Endodermal cell (in vitro differentiated cells): ENCODE results near the gene IL1R1. TPM values are rescaled to one million over a fixed set of nuclear protein-coding genes. Genes with fewer than 3 reads are reported as not detected.

Experiments
- DNase-seq: peaks from one replicate; pipeline ENCODE4 v3.0.0-alpha.2; 2017
- H3K27ac ChIP-seq: 2 replicates; pipeline ENCODE4 v1.5.1; 2013; ENCODE audit warnings: mild to moderate bottlenecking, low read depth, low read length, moderate library complexity
- H3K27me3 ChIP-seq: 2 replicates; pipeline ENCODE4 v1.6.1; 2013; ENCODE audit warnings: mild to moderate bottlenecking, low read length, moderate library complexity; ENCODE audit not compliant: insufficient read depth, control insufficient read depth, poor library complexity, severe bottlenecking
- H3K36me3 ChIP-seq: 2 replicates; pipeline ENCODE4 v1.7.0; 2013; ENCODE audit warnings: mild to moderate bottlenecking, low read length, moderate library complexity; ENCODE audit not compliant: control insufficient read depth, insufficient read depth
- H3K4me1 ChIP-seq: one replicate; pipeline ENCODE4 v1.7.0; 2013; ENCODE audit warnings: low read length; ENCODE audit not compliant: control insufficient read depth, insufficient read depth
- H3K4me3 ChIP-seq: 2 replicates; pipeline ENCODE4 v1.5.1; 2013; ENCODE audit warnings: mild to moderate bottlenecking, low read length, moderate library complexity
- H3K9ac ChIP-seq: 2 replicates; pipeline ENCODE4 v1.6.1; 2013; ENCODE audit warnings: mild to moderate bottlenecking, low read length, moderate library complexity; ENCODE audit not compliant: poor library complexity, severe bottlenecking; ENCODE audit errors: extremely low read depth
- H3K9me3 ChIP-seq: 2 replicates; pipeline ENCODE4 v1.6.1; 2013; ENCODE audit warnings: mild to moderate bottlenecking, low read length, moderate library complexity; ENCODE audit not compliant: control insufficient read depth
- H3K27ac Mint-ChIP-seq: 2 replicates; pipeline ENCODE4 v1.8.0; 2020; ENCODE audit warnings: mixed read lengths
- H3K27me3 Mint-ChIP-seq: 2 replicates; pipeline ENCODE4 v1.8.0; 2021; ENCODE audit warnings: mild to moderate bottlenecking, mixed read lengths; ENCODE audit not compliant: insufficient read depth
- H3K36me3 Mint-ChIP-seq: 2 replicates; pipeline ENCODE4 v1.8.0; 2020; ENCODE audit warnings: low read depth, mixed read lengths
- H3K4me1 Mint-ChIP-seq: 2 replicates; pipeline ENCODE4 v1.8.0; 2020; ENCODE audit warnings: mixed read lengths
- H3K4me3 Mint-ChIP-seq: 2 replicates; pipeline ENCODE4 v1.8.0; 2020; ENCODE audit warnings: mild to moderate bottlenecking, moderate library complexity, mixed read lengths
- H3K9me3 Mint-ChIP-seq: 2 replicates; pipeline ENCODE4 v1.8.0; 2020; ENCODE audit warnings: mild to moderate bottlenecking, mixed read lengths
- WGBS, 2 experiments: methylation state at CpG; one replicate each; pipeline versions ENCODE4 v1.1.5 to v1.1.7; 2013; ENCODE audit warnings: missing lambda C conversion rate in 2 of 2, mixed read lengths in 1 of 2; ENCODE audit not compliant: insufficient coverage in 1 of 2, insufficient read length in 1 of 2; 5-methylcytosine and 5-hydroxymethylcytosine counted together
- total RNA-seq, 2 donors: library from RNA; stranded (reverse); fragmentation: NEBNext Ultra II Directional in 1 of 2; extraction: Animal tissue kit (Norgen Biotek cat#: 25700) in 1 of 2; gene quantifications; 2 replicates in 1 of 2; 3 replicates in 1 of 2; pipeline ENCODE4 v1.2.1, GENCODE V29; 2021
- TF ChIP-seq, protein P1 (sequence below): fragments of 200-600 bp; sonication (generic); conservative IDR thresholded peaks from 2 replicates; pipeline ENCODE4 v1.5.0; 2021; ENCODE audit warnings: antibody characterized with exemption, mild to moderate bottlenecking

The IL1R1 gene
- total RNA-seq, 2 donors from 2014 or later: 3.0 to 4.1 TPM

DNA sequence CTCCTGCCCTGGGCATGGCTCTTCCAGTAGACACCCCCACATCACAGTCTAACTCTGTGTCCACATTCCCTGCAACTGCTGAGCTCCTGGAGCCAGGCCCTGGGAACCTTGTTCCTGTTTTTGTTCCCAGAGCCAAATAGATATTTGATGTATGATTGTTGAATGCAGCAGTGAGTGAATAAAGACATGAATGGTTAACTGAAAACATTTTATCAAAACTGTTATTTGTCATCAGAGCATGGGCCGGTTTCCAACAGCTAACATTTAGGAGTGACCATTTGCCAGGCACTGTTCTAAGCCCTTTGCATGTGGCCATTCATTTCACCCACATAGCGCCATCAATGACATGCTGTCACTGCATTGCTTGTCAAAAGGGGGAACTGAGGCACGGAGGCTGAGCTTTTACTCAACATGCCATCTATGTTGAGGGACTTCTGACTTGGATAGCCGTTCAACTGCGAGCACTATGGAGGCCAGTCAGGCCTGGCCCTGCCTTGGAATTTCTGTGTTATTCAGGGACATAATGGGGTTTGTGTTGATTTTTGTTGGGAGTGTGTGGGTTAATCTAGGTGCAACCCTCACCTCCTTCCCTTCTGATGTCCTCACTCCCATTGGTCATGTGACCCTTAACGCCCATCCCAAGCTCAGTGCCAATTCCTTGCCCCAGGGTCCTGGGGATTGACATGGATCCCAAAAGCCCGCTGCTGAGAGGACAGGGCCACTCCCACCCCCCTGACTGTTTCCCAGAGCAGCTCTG lies 12.6 kb downstream of the IL1R1 start:
- DNase-seq: no peak
- Histone ChIP-seq H3K9ac (no peak overlapping the region), H3K4me3 (no peak overlapping the region), H3K9me3 (no peaks in the 10 kb centered on the region), H3K27ac (no peak overlapping the region), H3K27me3 (no peaks in the 10 kb centered on the region), H3K4me1 (no peaks in the 10 kb centered on the region), H3K36me3 (no peaks in the 10 kb centered on the region)
- no peaks in the 10 kb centered on the region for H3K9me3 Mint-ChIP-seq
- TF ChIP-seq, protein P1, sequence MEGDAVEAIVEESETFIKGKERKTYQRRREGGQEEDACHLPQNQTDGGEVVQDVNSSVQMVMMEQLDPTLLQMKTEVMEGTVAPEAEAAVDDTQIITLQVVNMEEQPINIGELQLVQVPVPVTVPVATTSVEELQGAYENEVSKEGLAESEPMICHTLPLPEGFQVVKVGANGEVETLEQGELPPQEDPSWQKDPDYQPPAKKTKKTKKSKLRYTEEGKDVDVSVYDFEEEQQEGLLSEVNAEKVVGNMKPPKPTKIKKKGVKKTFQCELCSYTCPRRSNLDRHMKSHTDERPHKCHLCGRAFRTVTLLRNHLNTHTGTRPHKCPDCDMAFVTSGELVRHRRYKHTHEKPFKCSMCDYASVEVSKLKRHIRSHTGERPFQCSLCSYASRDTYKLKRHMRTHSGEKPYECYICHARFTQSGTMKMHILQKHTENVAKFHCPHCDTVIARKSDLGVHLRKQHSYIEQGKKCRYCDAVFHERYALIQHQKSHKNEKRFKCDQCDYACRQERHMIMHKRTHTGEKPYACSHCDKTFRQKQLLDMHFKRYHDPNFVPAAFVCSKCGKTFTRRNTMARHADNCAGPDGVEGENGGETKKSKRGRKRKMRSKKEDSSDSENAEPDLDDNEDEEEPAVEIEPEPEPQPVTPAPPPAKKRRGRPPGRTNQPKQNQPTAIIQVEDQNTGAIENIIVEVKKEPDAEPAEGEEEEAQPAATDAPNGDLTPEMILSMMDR: no peak
- H3K36me3 Mint-ChIP-seq: peaks cover 2% of the 10 kb centered on the region
- H3K27me3 Mint-ChIP-seq: no peaks in the 10 kb centered on the region
- no peak overlapping the region for H3K4me3 Mint-ChIP-seq
- 78 to 85% methylated on average over 3 to 7 of the region's 7 CpGs for WGBS, 2 experiments
- H3K4me1 Mint-ChIP-seq: no peaks in the 10 kb centered on the region
- H3K27ac Mint-ChIP-seq: no peak overlapping the region

DNA sequence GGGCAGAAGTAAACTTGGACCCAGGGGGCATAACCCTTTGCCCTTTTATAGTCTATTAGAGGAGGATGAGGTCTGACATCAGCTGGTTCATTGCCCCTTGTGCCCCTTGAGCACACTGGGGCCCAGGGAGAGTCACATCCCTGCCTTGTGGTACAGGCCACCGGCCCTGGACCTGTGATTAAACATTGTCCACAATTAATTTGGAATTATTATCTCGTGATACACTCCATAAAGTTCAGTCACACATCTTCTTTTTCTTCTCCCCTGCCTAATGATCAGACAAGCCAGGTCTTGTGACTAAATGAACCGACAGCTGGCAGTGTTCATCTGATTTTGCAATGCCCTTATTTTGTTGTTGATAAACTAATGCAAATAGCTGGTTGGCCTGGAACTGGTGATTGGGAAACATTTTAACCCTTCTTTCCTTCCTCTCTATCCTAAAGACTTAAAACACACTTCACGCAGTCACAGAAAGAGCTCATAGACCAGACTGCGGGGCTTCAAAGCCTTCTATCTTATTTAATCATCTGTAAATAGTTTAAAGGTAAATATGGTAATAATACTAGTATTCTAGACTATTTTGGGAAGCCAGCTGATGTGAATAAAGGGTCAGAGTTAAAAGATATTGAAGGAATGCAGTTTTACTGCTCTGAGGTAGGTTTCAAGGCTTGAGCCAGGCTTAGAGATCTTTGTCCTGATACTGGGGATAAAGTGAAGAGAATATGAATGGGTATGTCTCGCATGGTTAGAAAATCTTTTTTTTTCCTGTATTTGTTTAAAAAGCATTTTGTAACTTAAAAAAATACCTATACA lies 13.4 kb downstream of the IL1R1 start:
- no peaks in the 10 kb centered on the region for H3K4me1 Mint-ChIP-seq
- no peak for DNase-seq

GRCh38 chr2:102158011-102158755 lies 15.6 kb downstream of the IL1R1 start:
- no peaks in the 10 kb centered on the region for H3K4me1 ChIP-seq
- Mint-ChIP-seq H3K9me3 (no peaks in the 10 kb centered on the region), H3K27ac (no peak overlapping the region), H3K27me3 (no peaks in the 10 kb centered on the region), H3K36me3 (no peaks in the 10 kb centered on the region), H3K4me3 (no peak overlapping the region), H3K4me1 (no peaks in the 10 kb centered on the region)
- no peak overlapping the region for H3K4me3 ChIP-seq
- H3K9ac ChIP-seq: no peak overlapping the region
- no peaks in the 10 kb centered on the region for H3K36me3 ChIP-seq
- H3K27ac ChIP-seq: no peak overlapping the region
- DNase-seq: no peak
- H3K9me3 ChIP-seq: no peaks in the 10 kb centered on the region
- H3K27me3 ChIP-seq: no peaks in the 10 kb centered on the region
- TF ChIP-seq, protein P1: no peak

More for the DNA sequence above, 13.4 kb downstream of the IL1R1 start:
- Histone ChIP-seq H3K27ac (no peak overlapping the region), H3K36me3 (no peaks in the 10 kb centered on the region), H3K9me3 (no peaks in the 10 kb centered on the region), H3K27me3 (no peaks in the 10 kb centered on the region), H3K4me1 (no peaks in the 10 kb centered on the region), H3K4me3 (no peak overlapping the region), H3K9ac (no peak overlapping the region)
- no peaks in the 10 kb centered on the region for H3K9me3 Mint-ChIP-seq
- peaks cover 2% of the 10 kb centered on the region for H3K36me3 Mint-ChIP-seq
- no peak overlapping the region for H3K4me3 Mint-ChIP-seq
- H3K27ac Mint-ChIP-seq: no peak overlapping the region
- H3K27me3 Mint-ChIP-seq: no peaks in the 10 kb centered on the region
- WGBS, 2 experiments: 94% methylated on average over 5 of the region's 6 CpGs; no CpG with 5 or more reads in 1 of the 2 experiments
- TF ChIP-seq, protein P1: no peak
